ENCODE data around the gene KITLG. TPM values are rescaled to one million over a fixed set of nuclear protein-coding genes. Genes with fewer than 3 reads are reported as not detected.
"Not testable (repeated sequence)": the region's sequence is repeated elsewhere in the genome, so short reads cannot be mapped to it uniquely, and the experiment has no call there.

The KITLG gene
- total RNA-seq, 1 donor from 2014 or later: 56.3 TPM

DNA sequence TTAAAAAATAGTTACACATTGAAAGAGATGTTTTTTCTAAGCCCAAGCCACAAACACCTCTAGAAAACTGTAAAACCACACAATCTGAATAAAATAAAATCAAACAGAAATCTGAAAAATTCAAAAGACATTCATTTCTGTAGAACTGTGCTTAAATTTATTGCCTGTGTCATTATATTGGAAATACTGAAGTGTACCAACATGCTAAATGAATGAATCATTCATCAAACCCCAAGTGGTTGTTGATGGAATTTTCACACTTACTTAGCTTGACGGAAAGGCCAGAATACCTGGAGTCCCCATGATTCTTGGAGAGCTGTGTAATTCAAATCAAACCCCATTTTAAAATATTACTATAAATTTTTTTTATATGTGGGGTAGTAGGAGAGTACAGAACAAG, 2.7 kb downstream of the KITLG start:
- no peak for FAIRE-seq
- DNase-seq (ENCODE audit: low spot score in 2 of 2): no peak

DNA sequence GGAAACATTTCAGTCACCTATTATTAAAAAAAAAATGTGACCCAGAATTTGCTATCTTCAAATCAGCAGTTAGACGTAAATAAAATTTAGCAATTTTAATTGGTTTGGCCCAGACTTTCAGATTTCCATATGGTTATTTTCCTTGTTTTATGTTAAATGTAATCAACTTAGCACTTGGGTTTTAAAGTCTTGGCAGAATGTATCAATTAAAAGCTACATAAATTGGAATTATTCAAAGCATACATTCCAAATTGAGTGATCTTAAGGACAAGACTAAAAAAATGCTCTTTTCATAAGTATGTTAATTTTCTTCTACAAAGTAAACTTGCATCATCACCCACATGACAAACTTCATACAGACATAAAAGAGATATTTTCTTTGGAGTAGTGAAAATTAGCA, 3.4 kb downstream of the KITLG start:
- no peak for FAIRE-seq
- DNase-seq (ENCODE audit: low spot score in 2 of 2): no peak

DNA sequence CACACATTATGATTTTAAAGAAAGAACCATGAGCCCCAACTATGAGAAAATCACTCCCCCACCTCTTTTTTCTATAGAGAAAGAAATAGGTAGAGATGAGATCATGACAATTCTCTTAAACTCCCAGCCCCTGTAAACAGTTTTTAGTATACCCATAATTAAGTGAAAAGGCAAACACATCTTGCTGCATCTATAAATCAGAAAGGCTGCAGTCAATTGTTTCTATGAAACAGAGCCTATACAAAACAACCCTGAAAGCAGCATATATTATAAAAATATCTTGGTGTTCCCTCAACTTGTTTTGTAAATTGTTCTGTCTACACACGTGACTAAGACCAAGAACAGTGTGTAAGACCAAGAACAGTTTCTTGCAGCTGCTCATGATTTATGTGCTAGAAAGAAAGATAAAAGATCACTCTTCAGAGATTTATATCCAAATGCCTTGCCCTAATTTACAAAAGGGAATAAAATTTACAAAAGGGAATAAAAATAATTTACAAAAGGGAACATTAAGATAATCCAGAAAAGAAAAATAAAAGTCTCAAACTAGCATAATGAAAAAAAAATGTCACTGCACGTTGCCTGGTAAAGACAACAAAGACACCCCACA, 4.8 kb downstream of the KITLG start:
- FAIRE-seq (no peak), DNase-seq (ENCODE audit: low spot score in 2 of 2) (no peak)

DNA sequence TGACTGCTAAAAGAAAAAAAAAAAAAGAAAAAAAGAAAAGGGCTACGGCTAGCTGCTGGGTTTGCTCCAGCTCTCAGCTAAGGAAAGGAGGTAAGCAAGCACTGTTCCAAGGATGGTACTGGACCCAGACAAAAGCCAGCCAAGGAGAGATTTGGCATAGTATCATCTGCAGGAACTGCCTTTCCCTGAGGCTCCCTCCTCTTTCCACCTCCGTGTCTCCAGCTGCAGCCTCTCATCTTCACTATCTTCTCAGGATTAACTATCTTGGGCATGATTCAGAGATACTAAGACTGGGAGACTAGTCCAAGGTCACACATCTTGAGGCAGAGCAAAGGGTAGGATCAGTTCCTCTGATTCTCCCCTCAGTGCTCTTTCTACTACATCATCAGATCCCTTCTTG, 6.0 kb downstream of the KITLG start:
- no peak for FAIRE-seq

DNA sequence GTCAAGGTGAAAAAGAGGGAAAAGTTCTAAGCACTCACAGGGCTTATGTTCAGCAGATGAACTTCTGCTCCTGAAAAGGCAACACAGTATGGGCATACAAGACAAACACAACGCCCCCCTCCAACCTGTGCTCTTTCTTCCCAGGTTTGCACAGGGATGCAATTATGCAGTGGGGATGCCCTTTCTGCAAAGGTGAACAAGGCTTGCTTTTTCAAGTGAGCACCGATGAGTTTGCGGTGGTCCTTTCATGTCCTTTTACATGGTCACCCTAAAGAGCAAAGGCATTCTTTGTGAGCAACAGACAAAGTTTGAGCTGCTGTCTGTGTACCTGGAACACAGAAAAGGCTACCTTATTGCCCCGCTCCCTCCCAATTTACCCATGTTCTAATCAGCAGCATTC, 6.7 kb downstream of the KITLG start:
- no peak for DNase-seq (ENCODE audit: low spot score in 2 of 2)
- FAIRE-seq: no peak

More for the DNA sequence above, 6.0 kb downstream of the KITLG start:
- DNase-seq (ENCODE audit: low spot score in 2 of 2): no peak

DNA sequence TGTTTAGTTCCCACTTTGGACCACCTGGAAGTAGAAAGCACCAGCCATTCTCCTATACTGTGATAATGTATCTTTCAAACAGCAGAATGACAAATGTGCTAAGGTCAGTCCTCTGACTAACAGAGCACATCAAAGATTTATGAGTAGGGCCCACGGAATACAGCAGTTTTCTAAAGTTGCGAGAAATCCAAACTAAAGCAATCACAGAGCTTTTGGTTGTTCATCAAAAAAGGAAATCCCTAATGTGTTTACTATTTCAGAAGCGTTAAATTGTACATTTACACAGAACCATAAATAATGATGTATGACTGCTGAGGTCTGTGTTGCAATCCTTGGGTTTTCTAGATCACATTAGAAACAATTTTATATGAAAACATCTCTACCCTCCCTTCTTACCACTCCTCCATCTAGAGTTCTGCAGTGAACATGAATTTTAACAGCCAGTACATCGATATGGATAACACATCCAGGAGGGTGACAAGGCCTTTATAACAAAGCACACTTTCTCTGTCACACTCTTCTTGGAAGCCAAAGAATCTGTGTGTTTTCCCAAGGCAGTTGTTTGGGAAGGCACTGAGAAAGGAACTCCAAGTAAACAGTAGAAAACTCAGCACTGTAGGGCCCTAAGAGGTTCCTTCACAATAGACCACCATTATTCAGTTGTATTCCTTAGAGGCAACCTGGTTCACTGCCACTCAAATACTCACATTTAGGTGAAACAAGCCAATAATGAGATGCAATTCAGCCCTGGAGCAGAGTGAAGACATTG, 7.3 kb downstream of the KITLG start:
- no peak for FAIRE-seq
- no peak for DNase-seq (ENCODE audit: low spot score in 2 of 2)

DNA sequence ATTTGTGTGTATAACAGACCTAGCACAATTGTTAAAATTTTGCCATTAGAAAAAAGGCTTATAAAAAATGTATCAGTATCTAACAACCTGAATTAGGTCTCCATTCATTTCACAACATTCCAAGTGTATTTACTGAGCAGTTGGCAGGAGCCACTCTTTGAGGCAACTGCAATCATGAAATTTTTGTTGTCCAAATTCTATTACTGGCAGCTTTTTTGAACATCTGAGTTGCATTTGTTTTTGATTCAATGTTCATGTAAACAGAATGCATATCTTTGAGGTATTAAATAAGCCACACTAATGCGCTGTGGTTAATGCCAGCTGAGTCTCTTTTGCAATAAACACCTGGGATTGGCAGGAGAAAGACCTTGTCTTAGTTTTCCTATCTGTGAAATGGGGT, 8.7 kb downstream of the KITLG start:
- FAIRE-seq (no peak), DNase-seq (ENCODE audit: low spot score in 2 of 2) (no peak)

DNA sequence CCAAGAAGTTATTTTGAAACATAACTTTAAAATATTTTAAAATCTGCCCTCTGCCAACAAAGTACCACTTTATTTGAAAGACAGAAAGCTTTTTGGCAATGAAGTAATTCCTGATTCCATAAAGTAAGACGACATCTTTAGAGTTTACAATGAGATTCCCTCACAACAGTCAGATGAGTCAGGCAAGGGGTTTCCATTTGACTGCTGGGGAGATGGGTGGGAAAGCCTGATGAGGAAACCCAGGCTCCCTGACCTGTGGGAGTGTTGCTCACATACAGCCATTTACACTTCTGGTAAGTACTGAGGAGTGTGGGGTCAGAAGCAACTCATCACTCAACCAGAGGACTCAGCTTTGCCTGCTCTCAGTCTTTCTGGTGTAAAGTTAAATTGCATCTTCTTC, 10.2 kb downstream of the KITLG start:
- DNase-seq (ENCODE audit: low spot score in 2 of 2): no peak
- no peak for FAIRE-seq

DNA sequence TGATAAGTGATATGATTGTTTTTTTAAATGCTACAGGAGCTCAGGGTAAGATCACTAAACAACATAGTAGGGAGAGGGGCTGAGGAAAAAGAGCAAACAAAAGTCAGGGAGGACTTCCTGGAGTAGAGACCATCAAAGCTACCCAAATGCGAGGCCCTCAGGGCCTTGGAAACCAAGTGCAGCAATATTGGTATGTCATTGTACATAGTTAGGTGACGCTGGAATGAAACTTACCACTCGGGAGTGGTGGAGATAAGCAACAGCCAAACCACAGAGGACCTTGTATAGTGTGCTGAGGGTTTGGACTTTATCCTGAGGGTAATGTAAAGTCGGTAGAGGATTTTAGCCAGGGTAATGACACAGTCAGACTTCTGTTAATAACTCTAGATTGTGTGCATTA, 13.8 kb downstream of the KITLG start:
- DNase-seq (ENCODE audit: low spot score in 2 of 2) (no peak), FAIRE-seq (no peak)

DNA sequence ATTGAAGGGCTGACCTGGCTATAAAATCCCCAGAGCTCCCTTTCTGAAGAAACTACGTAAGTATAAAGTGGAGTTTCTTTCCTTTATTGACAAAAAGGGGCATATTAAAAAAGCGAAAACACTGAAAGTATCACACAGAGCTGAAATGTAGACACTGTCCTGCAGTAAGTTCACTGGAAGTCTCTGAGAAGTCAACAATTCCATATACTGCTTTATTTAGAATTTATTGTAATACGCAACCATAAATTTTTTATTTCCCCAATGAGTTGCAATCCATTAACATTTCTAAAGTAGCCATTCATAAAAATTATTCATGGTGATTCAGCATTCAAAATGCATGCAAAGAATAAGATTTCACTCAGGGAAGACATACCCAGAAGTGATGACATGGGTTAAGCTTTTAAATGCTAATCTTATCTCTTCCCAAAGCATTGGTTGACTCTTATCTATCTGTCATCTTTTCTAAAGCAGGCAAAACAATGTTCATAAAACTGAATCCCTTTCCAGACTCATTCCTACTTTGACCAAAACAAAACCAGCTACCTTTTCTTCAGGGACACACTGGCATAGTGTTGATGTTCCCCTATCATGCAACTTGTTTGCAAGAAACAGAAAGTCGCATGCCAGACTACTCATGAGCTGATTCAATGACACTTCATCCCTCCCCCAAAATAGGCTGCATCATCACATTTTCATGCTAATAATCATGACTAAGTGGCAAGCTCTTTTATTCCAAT, 17.3 kb downstream of the KITLG start:
- DNase-seq (ENCODE audit: low spot score in 2 of 2): no peak
- no peak for FAIRE-seq

DNA sequence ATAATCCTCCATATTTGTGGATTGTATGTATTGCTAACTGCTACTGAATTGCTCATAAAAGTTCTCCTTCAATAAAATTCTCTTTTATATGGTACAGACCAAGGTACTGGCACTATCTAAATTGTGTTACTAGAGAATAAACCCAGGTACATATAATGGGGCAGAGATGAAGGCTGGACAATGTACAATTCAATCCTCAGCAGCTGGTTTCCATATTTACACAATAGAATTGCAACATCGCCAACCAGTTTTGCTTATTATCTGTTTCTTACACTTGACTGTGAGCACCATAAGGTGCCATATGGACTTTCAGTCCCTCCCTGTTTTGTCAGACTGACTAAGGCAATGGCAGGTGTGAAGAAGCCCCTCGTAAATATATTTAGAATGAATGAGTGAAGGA, 18.1 kb downstream of the KITLG start:
- no peak for FAIRE-seq

DNA sequence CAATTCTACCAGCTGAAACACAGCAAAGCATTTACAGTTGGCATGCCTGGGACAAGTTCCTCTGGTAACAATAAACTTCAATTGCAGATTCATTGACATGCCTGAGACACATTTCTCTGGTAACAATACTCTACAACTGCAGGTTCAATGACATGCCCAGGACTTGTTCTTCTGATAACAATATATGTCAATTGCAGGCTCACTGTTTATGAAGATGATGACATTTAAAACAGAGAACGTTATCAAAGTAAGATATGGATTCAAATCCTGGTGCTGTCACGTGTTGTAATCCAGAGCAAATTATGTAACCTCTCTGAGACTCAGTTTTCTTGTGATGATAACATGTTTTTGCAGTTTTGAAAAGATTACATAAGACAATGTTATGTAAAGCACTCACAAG, 20.5 kb downstream of the KITLG start:
- FAIRE-seq: no peak
- no peak for DNase-seq (ENCODE audit: low spot score in 2 of 2)

More for the DNA sequence above, 18.1 kb downstream of the KITLG start:
- DNase-seq (ENCODE audit: low spot score in 2 of 2): no peak

DNA sequence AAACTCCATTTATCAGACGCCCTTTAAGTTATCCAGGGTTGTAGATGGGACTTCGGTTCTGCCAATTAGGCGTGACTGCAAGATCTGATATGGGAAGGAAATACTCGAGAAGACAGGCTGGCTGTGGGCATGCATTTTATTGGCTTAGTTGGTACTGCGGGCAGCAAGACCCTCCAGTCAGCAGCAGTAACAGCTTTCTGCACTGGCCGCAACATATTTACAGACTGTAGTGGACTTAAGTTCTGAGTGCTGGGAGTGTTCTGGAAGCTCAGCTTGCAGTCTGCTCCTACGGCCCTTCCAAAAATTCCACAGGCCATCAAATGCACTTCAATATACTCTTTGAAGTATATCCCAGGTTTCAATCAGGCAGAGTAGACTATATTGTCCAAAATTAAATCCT, 21.1 kb downstream of the KITLG start:
- FAIRE-seq: no peak

DNA sequence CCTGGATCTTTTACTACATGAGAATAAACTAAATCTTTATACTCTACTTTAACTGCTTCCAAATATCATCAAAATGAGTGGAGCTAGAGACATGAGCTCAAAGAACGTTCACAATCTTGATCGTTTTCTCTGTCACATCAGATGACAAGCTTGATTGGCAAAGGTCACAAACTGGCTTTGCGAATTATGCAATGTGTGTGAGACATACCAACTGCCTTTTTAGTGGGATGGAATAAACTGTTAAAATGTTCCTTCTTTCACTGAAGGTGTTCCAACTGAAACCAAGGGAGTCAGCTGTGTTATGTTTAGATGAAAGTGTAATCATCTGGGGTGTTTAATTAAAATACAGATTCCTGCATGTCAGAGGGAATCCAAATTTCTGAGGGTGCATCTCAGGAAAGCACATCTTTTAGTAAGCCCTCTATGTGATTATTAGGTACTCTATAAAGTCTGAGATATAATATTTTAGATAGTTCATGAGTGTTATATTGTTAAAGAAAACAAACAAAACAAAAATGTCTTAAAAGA, 21.9 kb downstream of the KITLG start:
- FAIRE-seq: no peak
- no peak for DNase-seq (ENCODE audit: low spot score in 2 of 2)

More for the DNA sequence above, 21.1 kb downstream of the KITLG start:
- DNase-seq (ENCODE audit: low spot score in 2 of 2): no peak

DNA sequence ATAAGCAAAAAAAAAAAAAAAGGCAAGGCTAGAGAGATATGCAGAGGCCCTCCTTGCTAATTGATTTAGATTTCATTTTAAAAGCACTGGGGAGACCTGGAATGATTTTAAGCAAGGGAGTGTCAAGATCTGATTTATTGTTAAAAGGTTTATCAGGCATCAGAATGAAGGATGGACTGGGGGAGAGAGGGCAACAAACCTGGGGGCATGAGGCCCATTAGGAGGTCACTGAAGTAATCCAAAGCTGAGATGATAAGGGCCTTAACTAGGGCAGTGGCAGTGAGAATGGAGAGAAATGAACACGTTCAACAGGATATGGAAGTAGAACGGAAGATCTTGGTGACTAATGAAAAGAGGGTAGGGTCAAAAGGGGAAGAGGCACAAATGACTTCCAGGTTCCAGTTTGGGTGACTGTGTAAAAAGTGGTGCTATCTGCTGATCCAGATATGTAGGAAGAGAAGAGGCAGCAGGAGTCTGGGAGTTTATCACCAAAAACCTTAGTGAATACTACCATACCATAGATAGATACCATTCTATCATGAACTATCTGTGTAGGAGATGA, 24.0 kb downstream of the KITLG start:
- no peak for FAIRE-seq
- no peak for DNase-seq (ENCODE audit: low spot score in 2 of 2)

DNA sequence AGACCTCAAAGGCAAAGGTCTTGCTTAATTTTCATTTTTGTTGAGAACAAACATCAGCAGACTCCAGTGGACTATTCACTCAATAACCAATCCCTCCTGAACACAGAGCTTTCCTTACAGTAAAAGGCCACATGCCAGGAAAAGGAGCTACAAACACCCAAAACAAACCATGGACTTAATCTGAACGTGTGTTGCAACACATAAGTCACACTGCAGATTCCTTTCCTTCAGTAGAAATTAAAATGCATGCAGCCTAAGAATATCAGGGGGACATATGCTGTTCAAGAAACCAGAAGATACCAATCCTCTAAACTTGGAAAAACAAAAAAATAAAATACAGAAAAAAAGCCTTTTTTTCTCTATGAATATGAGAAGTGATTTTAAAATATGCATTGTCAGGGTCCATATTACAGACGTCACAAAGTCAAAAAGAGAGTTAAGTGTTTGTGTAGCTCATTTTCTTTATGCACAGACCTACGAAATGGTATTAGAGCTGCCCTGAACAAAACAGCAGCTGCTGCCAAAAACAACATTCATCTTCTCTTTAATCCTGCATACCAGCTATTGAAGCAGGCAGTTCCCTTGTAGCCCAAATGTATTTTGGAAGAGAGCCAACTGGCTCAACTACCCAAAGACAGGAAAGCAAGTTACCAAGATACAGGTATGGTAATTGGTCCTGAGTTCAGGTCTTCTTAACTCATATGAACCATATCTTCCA, 26.2 kb downstream of the KITLG start:
- DNase-seq (ENCODE audit: low spot score in 2 of 2) (no peak), FAIRE-seq (no peak)

DNA sequence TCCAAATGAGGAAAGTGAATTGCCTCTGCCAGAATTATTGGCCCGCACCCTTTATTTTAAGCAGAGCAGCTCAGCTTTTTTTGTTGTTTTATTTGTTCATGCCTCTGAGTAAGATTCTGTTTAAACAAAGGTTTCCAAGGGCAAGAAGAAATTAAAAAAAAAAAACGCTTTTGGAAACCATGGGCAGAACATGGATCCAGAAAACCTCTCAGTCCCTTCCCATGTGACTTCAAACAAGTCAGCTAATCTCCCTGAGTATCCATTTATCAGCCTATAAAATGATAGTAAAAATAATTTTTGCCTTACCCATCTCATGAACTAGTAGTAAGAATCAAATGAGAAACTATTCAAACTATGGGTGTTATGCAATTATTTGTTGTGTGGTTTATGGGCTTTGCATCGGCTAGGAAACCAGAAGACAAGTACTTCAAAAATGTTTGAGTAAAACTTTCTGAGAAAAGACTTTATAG, 27.6 kb downstream of the KITLG start:
- FAIRE-seq: no peak
- no peak for DNase-seq (ENCODE audit: low spot score in 2 of 2)

DNA sequence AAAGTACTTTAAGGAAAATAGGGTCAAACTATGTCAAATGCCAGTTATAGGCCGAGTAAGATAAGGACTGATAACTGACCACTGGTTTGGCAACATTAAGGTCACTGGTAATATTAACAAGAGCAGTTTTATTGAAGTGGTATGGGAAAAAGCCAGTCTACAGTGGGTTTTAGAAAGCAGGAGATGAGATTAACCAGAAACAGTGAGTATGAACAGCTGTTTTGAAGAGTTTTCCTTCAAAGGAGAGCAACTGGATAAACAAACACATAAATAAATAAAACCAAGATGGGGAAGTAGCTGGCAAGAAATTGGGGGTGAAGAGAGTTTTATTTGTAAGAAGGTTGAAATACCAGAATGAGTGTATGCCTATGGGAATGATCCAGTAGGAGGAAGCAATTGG, 30.3 kb downstream of the KITLG start:
- FAIRE-seq (no peak), DNase-seq (ENCODE audit: low spot score in 2 of 2) (no peak)

DNA sequence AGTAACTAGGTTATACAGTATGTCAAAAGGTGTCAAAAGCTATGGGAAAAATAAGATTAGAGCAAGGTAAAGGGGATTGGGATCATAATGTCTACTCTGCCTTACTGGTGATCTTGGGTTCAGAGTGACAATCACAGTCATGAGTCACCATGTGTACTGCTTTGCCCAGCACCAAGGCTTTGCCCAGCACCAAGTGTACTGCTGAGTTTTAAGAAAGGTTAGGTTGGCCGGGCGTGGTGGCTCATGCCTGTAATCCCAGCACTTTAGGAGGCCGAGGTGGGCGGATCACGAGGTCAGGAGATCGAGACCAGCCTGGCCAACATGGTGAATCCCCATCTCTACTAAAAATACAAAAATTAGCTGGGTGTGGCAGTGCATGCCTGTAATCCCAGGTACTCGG, 32.3 kb downstream of the KITLG start:
- DNase-seq (ENCODE audit: low spot score in 2 of 2); FAIRE-seq: not testable (repeated sequence)

DNA sequence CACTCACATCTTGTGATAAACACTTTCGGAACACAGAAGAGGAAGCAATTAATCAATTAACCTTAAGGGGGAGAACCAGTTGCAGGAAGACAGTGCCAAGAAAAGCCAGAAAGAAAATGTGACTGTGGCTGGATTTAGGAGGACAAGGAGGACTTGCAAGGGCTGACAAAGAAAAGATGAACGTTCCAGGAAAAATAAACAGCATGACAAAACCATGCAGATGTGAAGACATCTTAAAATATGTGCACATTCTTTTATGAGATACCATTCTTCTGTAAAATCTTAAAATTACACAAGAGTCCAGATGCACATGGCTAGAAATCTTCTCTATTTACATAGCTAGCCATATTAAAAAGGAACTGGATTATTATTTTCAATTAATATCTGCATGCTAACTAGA, 33.4 kb downstream of the KITLG start:
- DNase-seq (ENCODE audit: low spot score in 2 of 2): no peak
- FAIRE-seq: no peak

All from frontal cortex (tissue), 4 donors.